ENCODE data around the gene INPP5B. TPM values are rescaled to one million over a fixed set of nuclear protein-coding genes. Genes with fewer than 3 reads are reported as not detected.

INPP5B gene
- total and polyA plus RNA-seq, 9 of the 15 experiments (the other 6 are each of a cell fraction or from before 2014, with no cell fraction given): 14.1 to 28.7 (median 20.9) TPM

- peak; percentile 79 for ATAC-seq
- POLR2A ChIA-PET: interaction anchor here (0.6 kb wide), 1 partner anchor 352 kb away, joined by 3 read pairs; no protein-coding TSS in a partner anchor
- CTCF ChIA-PET (ENCODE audit: low intra/inter-chr PET ratio): interaction anchor here (0.7 kb wide), 1 partner anchor 1923 kb away, joined by 3 read pairs; no protein-coding TSS in a partner anchor
These were observed 79.1 kb downstream of the INPP5B start for GRCh38 chr1:37867784-37868183.

More at GRCh38 chr1:37867784-37868183, 79.1 kb downstream of the INPP5B start:
- 84% methylated on average over 6 of the region's 6 CpGs for WGBS (ENCODE audit: insufficient coverage, low coverage, missing lambda C conversion rate)
- Histone ChIP-seq H2AFZ (ENCODE audit: low read depth, low read length) (no peak overlapping the region), H3K9ac (ENCODE audit: insufficient read depth in 1 of 2, low read depth in 2 of 2, low read length in 2 of 2) (peak overlapping the region in 1 of 2 experiments; percentile 69; a peak in 2 of 4 replicates), H3K27me3 (ENCODE audit: control insufficient read depth in 2 of 2, insufficient read depth in 2 of 2, low read length in 2 of 2) (no peaks in the 10 kb centered on the region), H4K20me1 (replicated peaks; ENCODE audit: control insufficient read depth, insufficient read depth, low read length) (no peaks in the 10 kb centered on the region), H3K79me2 (ENCODE audit: control insufficient read depth, insufficient read depth, low read length) (no peaks in the 10 kb centered on the region), H3K9me3 (replicated peaks; ENCODE audit: control insufficient read depth, insufficient read depth, low read depth, low read length) (no peaks in the 10 kb centered on the region), H3K36me3 (ENCODE audit: control insufficient read depth, insufficient read depth, low read length) (peaks cover 58% of the 10 kb centered on the region), H3K4me2 (ENCODE audit: insufficient read depth, low read length) (no peak overlapping the region), H3K4me1 (replicated peaks in 1 of 2; ENCODE audit: control insufficient read depth in 2 of 2, insufficient read depth in 2 of 2, low read length in 2 of 2) (peaks cover 3 to 8% of the 10 kb centered on the region in 2 experiments; a peak in 4 of 5 replicates), H3K9me1 (ENCODE audit: control insufficient read depth, insufficient read depth, low read length) (no peaks in the 10 kb centered on the region), H3K27ac (ENCODE audit: extremely low read depth, low read depth, low read length) (no peak overlapping the region), H3K4me3 (no peak overlapping the region)
- DNase-seq (ENCODE audit: extremely low read depth in 1 of 4, low spot score in 3 of 4): peak in 3 of 4 experiments; percentile 25 to 44 (median 34)
- in situ Hi-C loops (cut with MboI) (no loop called here), intact Hi-C loops (cut with micrococcal nuclease) (no loop called here)
- peak; percentile 11 to 33 (median 11); a peak in 1 of 6 replicates for TF ChIP-seq CTCF (IDR thresholded peaks at IDR 0.05 in 2 of 3, conservative IDR thresholded peaks at IDR 0.05 in 1 of 3; ENCODE audit: insufficient read depth in 2 of 3, low read depth in 1 of 3, low read length in 3 of 3)
- no peak for TF ChIP-seq TEAD1 (CRISPR knock-in tag; IDR thresholded peaks at IDR 0.05)
- no peak for TF ChIP-seq ESRRA (IDR thresholded peaks at IDR 0.05; ENCODE audit: borderline replicate concordance, low read depth)
- TF ChIP-seq KLF13 (tag; IDR thresholded peaks at IDR 0.05; ENCODE audit: borderline replicate concordance, low read depth): no peak
- TF ChIP-seq, protein P1, sequence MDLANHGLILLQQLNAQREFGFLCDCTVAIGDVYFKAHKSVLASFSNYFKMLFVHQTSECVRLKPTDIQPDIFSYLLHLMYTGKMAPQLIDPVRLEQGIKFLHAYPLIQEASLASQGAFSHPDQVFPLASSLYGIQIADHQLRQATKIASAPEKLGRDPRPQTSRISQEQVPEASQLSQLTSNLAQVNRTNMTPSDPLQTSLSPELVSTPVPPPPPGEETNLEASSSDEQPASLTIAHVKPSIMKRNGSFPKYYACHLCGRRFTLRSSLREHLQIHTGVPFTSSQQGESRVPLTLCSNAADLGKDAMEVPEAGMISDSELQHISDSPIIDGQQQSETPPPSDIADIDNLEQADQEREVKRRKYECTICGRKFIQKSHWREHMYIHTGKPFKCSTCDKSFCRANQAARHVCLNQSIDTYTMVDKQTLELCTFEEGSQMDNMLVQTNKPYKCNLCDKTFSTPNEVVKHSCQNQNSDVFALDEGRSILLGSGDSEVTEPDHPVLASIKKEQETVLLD (IDR thresholded peaks at IDR 0.05): no peak
- TF ChIP-seq HCFC1 (IDR thresholded peaks at IDR 0.05; ENCODE audit: low read depth, low read length): no peak
- no peak for FAIRE-seq
- no TSS peak for BruUV-seq (replicated peaks)

All from K562 (cell line).